HCT116 (cell line): ENCODE measurements around the gene DNM3. TPM values are rescaled to one million over a fixed set of nuclear protein-coding genes. Genes with fewer than 3 reads are reported as not detected.

ENCODE experiments used
- ATAC-seq: fragments of 200-7000 bp; cut with Tn5 transposase; 2 replicates; pipeline ENCODE4 v1.9.1; 2020; ENCODE audit warnings: mild to moderate bottlenecking, moderate library complexity
- BruUV-seq: library from RNA; stranded (reverse); fragments of 400-500 nt; replicated peaks from 2 replicates; lab custom pipeline; 2021; lab: Mats Ljungman, UMichigan
- CTCF ChIA-PET: fragments of 300-600 bp; sonication (Branson Sonifier 250); formaldehyde crosslinking; loops from one replicate; lab custom pipeline; 2021; ENCODE audit warnings: antibody characterized with exemption; lab: Charles Lee
- POLR2A ChIA-PET: fragments of 300-600, 350-600 bp; sonication (Branson Sonifier 250); formaldehyde crosslinking; loops from one replicate; lab custom pipeline; 2021; ENCODE audit warnings: antibody characterized with exemption; lab: Charles Lee
- RAD21 ChIA-PET, 2 experiments: fragments of 300-600 bp; sonication (Branson Sonifier 250); formaldehyde crosslinking; loops; one replicate each; lab custom pipeline; 2023; ENCODE audit warnings: low total read pairs in 2 of 2; ENCODE audit not compliant: uncharacterized antibody in 2 of 2, unreplicated experiment in 2 of 2, low non-redundant PET in 1 of 2; lab: Charles Lee
- DNase-seq: peaks from one replicate; pipeline ENCODE4 v3.0.0-alpha.2; 2010; ENCODE audit warnings: low read depth, low spot score
- H2AFZ ChIP-seq: fragments of 200-600 bp; shearing (Covaris generic), sonication (generic); 2 replicates; pipeline ENCODE4 v1.6.1; 2017; ENCODE audit warnings: low read depth, mixed run types, mixed read lengths, antibody characterized with exemption, low read length; ENCODE audit not compliant: poor library complexity, severe bottlenecking
- H3K27ac ChIP-seq: 2 replicates; pipeline ENCODE4 v1.5.1; 2012; ENCODE audit warnings: low read depth, low read length
- H3K27me3 ChIP-seq: fragments of 200-600 bp; sonication (generic); 2 replicates; pipeline ENCODE4 v1.6.1; 2016; ENCODE audit warnings: mixed run types, low read length, mixed read lengths; ENCODE audit not compliant: insufficient read depth
- H3K36me3 ChIP-seq, 2 experiments: fragments of 200-500 bp in 1 of 2; fragments of 200-600 bp in 1 of 2; sonication (Bioruptor generic) in 1 of 2; sonication (generic) in 1 of 2; 2 replicates each; pipeline versions ENCODE4 v1.5.1 to v1.6.1; 2014 to 2016; ENCODE audit warnings: low read length in 2 of 2, inconsistent platforms in 1 of 2, mixed read lengths in 1 of 2, mixed run types in 1 of 2; ENCODE audit not compliant: insufficient read depth in 2 of 2, control insufficient read depth in 1 of 2
- H3K4me1 ChIP-seq, 2 experiments: fragments of 200-600 bp in 1 of 2; sonication (generic) in 1 of 2; 2 replicates each; pipeline versions ENCODE4 v1.5.1 to v1.6.1; 2012 to 2017; ENCODE audit warnings: low read length in 2 of 2, inconsistent platforms in 1 of 2, mild to moderate bottlenecking in 1 of 2, mixed read lengths in 1 of 2, mixed run types in 1 of 2, moderate library complexity in 1 of 2; ENCODE audit not compliant: insufficient read depth in 2 of 2, control insufficient read depth in 1 of 2
- H3K4me2 ChIP-seq: fragments of 200-600 bp; sonication (generic); 2 replicates; pipeline ENCODE4 v1.6.1; 2017; ENCODE audit warnings: mixed run types, low read length, mixed read lengths
- H3K4me3 ChIP-seq, 2 experiments: fragments of 200-600 bp in 1 of 2; sonication (generic) in 1 of 2; replicated peaks in 1 of 2; 2 replicates each; pipeline ENCODE4 v1.5.1; 2011 to 2016; ENCODE audit warnings: low read length in 2 of 2, control low read depth in 1 of 2, low read depth in 1 of 2, mild to moderate bottlenecking in 1 of 2, mixed read lengths in 1 of 2, mixed run types in 1 of 2
- H3K79me2 ChIP-seq: fragments of 200-600 bp; sonication (generic); 2 replicates; pipeline ENCODE4 v1.6.1; 2017; ENCODE audit warnings: mild to moderate bottlenecking, mixed run types, low read length, moderate library complexity, mixed read lengths; ENCODE audit not compliant: insufficient read depth
- H3K9ac ChIP-seq: fragments of 200-600 bp; sonication (generic); 2 replicates; pipeline ENCODE4 v1.6.1; 2016; ENCODE audit warnings: low read length, mixed read lengths
- H3K9me2 ChIP-seq: fragments of 200-600 bp; sonication (generic), shearing (Covaris generic); 2 replicates; pipeline ENCODE4 v1.6.1; 2017; ENCODE audit warnings: mixed run types, mild to moderate bottlenecking, moderate library complexity; ENCODE audit not compliant: insufficient read depth
- H3K9me3 ChIP-seq, 2 experiments: fragments of 200-500 bp in 1 of 2; fragments of 200-600 bp in 1 of 2; sonication (Bioruptor generic) in 1 of 2; sonication (generic) in 1 of 2; 2 replicates each; pipeline ENCODE4 v1.6.1; 2014 to 2017; ENCODE audit warnings: low read length in 2 of 2, mixed read lengths in 2 of 2, inconsistent platforms in 1 of 2, low read depth in 1 of 2, mild to moderate bottlenecking in 1 of 2, mixed run types in 1 of 2, moderate library complexity in 1 of 2; ENCODE audit not compliant: control insufficient read depth in 1 of 2, insufficient read depth in 1 of 2
- H4K20me1 ChIP-seq: fragments of 200-600 bp; sonication (generic), shearing (Covaris generic); 2 replicates; pipeline ENCODE4 v1.6.1; 2017; ENCODE audit warnings: mixed run types, mild to moderate bottlenecking, moderate library complexity; ENCODE audit not compliant: insufficient read depth
- CBX3 ChIP-seq: IDR thresholded peaks from 2 replicates; pipeline ENCODE4 v1.6.1; 2012; ENCODE audit warnings: low read depth
- CEBPB ChIP-seq: IDR thresholded peaks from 2 replicates; pipeline ENCODE4 v1.6.1; 2012; ENCODE audit warnings: low read depth
- EGR1 ChIP-seq: IDR thresholded peaks from 2 replicates; pipeline ENCODE4 v1.6.1; 2012; ENCODE audit warnings: low read depth
- ELF1 ChIP-seq: IDR thresholded peaks from 2 replicates; pipeline ENCODE4 v1.6.1; 2012; ENCODE audit warnings: low read depth, borderline replicate concordance
- EZH2 ChIP-seq: fragments of 200-600 bp; sonication (generic); IDR thresholded peaks from 2 replicates; pipeline ENCODE4 v1.6.1; 2017; ENCODE audit warnings: antibody characterized with exemption, mixed run types
- EZH2phosphoT487 ChIP-seq: fragments of 200-600 bp; IDR thresholded peaks from 2 replicates; pipeline ENCODE4 v1.6.1; 2018; ENCODE audit warnings: antibody characterized with exemption, borderline replicate concordance
- FOSL1 ChIP-seq: IDR thresholded peaks from 2 replicates; pipeline ENCODE4 v1.6.1; 2012; ENCODE audit warnings: low read depth
- JUND ChIP-seq: IDR thresholded peaks from 2 replicates; pipeline ENCODE4 v1.6.1; 2012
- POLR2A ChIP-seq: IDR thresholded peaks from 2 replicates; pipeline ENCODE4 v1.7.0; 2011; ENCODE audit warnings: borderline replicate concordance; ENCODE audit not compliant: insufficient read depth, insufficient read length; ENCODE audit errors: extremely low read depth
- POLR2AphosphoS5 ChIP-seq: IDR thresholded peaks from 2 replicates; pipeline ENCODE4 v1.6.1; 2011; ENCODE audit warnings: mild to moderate bottlenecking, low read depth, low read length, moderate library complexity
- RAD21 ChIP-seq: IDR thresholded peaks from 2 replicates; pipeline ENCODE4 v1.6.1; 2012; ENCODE audit warnings: low read depth, mild to moderate bottlenecking
- SP1 ChIP-seq: IDR thresholded peaks from 2 replicates; pipeline ENCODE4 v1.6.1; 2012; ENCODE audit warnings: low read depth
- ZFX ChIP-seq: fragments of 450-650 bp; IDR thresholded peaks from 2 replicates; pipeline ENCODE4 v1.6.1; 2017
- ZNF274 ChIP-seq: fragments of 200-500 bp; sonication (Bioruptor generic); IDR thresholded peaks from 2 replicates; pipeline ENCODE4 v1.6.1; 2014; ENCODE audit warnings: mild to moderate bottlenecking, low read depth, low read length, inconsistent platforms
- intact Hi-C: fragments of 100-400 bp; cut with micrococcal nuclease; formaldehyde crosslinking; loops from 2 replicates; pipeline ENCODE4 v1.10.0; 2022
- total RNA-seq: library from RNA; stranded (reverse); gene quantifications from one replicate; pipeline ENCODE4 v1.2.1, GENCODE V29; 2021; ENCODE audit not compliant: unreplicated experiment
- TF ChIP-seq, protein P1 (sequence below): IDR thresholded peaks from 2 replicates; pipeline ENCODE4 v1.6.1; 2012; ENCODE audit warnings: low read depth
- TF ChIP-seq, protein P2 (sequence below): IDR thresholded peaks from 2 replicates; pipeline ENCODE4 v1.6.1; 2012

DNM3 gene
- total RNA-seq, 1 experiment from 2014 or later = 3.1 TPM

DNA sequence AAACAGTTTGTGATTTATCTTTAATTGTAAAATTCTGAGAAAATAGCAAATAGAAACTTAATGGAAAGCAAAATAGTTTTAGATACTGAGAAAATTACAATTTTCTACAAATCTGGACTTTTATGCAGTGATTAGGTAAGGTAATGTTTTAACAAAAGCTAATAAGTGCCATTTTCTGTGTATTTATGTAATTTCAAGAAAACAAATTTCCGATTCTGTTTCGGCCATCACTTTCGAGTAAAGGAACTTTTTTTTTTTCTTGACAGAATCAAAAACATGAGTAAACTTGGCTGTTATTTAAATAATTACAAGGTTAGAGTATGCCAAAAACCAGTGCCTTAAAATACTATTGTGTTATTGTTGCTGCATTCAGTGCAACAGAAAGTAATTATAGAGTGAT, 298.8 kb downstream of the DNM3 start:
- no peaks in the 10 kb centered on the region for H3K36me3 ChIP-seq
- DNase-seq (no peak), ATAC-seq (no peak)
- no peaks in the 10 kb centered on the region for H3K9me2 ChIP-seq
- no peaks in the 10 kb centered on the region for H3K4me1 ChIP-seq
- H3K9me3 ChIP-seq = no peaks in the 10 kb centered on the region
- BruUV-seq = no TSS peak
- CTCF ChIA-PET = no interaction called here
- H3K9ac ChIP-seq = no peak overlapping the region
- intact Hi-C loops = no loop called here
- no peak overlapping the region for H3K27ac ChIP-seq
- no peaks in the 10 kb centered on the region for H3K27me3 ChIP-seq
- no peak overlapping the region for H3K4me2 ChIP-seq
- no peaks in the 10 kb centered on the region for H4K20me1 ChIP-seq
- H3K79me2 ChIP-seq = no peaks in the 10 kb centered on the region
- TF ChIP-seq RAD21 (no peak), POLR2AphosphoS5 (no peak)
- RAD21 ChIA-PET = no interaction called here
- H2AFZ ChIP-seq = no peak overlapping the region
- H3K4me3 ChIP-seq = no peak overlapping the region
- POLR2A ChIA-PET = no interaction called here

DNA sequence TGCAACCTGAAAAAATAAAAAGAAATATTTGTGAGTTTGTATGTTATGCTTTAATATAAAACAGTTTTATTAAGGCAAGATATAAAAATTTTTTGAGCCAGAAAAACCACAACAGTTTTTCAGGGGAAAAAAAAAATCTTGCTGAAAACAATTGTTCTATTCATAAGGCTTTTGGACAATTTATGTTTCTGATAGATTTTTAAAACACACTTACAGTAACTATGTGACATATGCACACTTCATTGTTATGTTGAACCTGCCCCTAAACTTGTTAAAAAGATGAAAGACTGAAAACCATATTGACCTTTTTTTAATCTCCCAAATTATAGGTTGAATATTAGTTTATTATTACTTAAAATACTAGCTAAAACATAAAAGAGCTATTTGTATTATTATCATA, 299.3 kb downstream of the DNM3 start:
- POLR2A ChIA-PET = no interaction called here
- intact Hi-C loops = no loop called here
- no peak overlapping the region for H3K27ac ChIP-seq

More for the DNA sequence above, 299.3 kb downstream of the DNM3 start:
- Histone ChIP-seq H3K9ac (no peak overlapping the region), H3K27me3 (no peaks in the 10 kb centered on the region), H3K4me1 (no peaks in the 10 kb centered on the region), H3K9me2 (no peaks in the 10 kb centered on the region), H3K9me3 (no peaks in the 10 kb centered on the region), H3K4me3 (no peak overlapping the region), H4K20me1 (no peaks in the 10 kb centered on the region), H3K79me2 (no peaks in the 10 kb centered on the region), H3K4me2 (no peak overlapping the region), H3K36me3 (no peaks in the 10 kb centered on the region), H2AFZ (no peak overlapping the region)
- ATAC-seq (no peak), DNase-seq (no peak)
- ChIA-PET CTCF (no interaction called here), RAD21 (no interaction called here)
- BruUV-seq = no TSS peak
- no peak for TF ChIP-seq CEBPB
- TF ChIP-seq FOSL1 = no peak
- TF ChIP-seq RAD21 = no peak
- no peak for TF ChIP-seq ZFX
- TF ChIP-seq EGR1 = no peak
- TF ChIP-seq SP1 = no peak
- TF ChIP-seq ELF1 = no peak
- TF ChIP-seq POLR2A = no peak
- TF ChIP-seq JUND = no peak
- TF ChIP-seq EZH2phosphoT487 = no peak
- TF ChIP-seq, protein P1, sequence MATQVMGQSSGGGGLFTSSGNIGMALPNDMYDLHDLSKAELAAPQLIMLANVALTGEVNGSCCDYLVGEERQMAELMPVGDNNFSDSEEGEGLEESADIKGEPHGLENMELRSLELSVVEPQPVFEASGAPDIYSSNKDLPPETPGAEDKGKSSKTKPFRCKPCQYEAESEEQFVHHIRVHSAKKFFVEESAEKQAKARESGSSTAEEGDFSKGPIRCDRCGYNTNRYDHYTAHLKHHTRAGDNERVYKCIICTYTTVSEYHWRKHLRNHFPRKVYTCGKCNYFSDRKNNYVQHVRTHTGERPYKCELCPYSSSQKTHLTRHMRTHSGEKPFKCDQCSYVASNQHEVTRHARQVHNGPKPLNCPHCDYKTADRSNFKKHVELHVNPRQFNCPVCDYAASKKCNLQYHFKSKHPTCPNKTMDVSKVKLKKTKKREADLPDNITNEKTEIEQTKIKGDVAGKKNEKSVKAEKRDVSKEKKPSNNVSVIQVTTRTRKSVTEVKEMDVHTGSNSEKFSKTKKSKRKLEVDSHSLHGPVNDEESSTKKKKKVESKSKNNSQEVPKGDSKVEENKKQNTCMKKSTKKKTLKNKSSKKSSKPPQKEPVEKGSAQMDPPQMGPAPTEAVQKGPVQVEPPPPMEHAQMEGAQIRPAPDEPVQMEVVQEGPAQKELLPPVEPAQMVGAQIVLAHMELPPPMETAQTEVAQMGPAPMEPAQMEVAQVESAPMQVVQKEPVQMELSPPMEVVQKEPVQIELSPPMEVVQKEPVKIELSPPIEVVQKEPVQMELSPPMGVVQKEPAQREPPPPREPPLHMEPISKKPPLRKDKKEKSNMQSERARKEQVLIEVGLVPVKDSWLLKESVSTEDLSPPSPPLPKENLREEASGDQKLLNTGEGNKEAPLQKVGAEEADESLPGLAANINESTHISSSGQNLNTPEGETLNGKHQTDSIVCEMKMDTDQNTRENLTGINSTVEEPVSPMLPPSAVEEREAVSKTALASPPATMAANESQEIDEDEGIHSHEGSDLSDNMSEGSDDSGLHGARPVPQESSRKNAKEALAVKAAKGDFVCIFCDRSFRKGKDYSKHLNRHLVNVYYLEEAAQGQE = no peak
- TF ChIP-seq EZH2 = no peak
- TF ChIP-seq CBX3 = no peak
- TF ChIP-seq ZNF274 = no peak
- TF ChIP-seq, protein P2, sequence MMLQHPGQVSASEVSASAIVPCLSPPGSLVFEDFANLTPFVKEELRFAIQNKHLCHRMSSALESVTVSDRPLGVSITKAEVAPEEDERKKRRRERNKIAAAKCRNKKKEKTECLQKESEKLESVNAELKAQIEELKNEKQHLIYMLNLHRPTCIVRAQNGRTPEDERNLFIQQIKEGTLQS = no peak
